ENCODE measurements around the gene LRBA. TPM values are rescaled to one million over a fixed set of nuclear protein-coding genes. Genes with fewer than 3 reads are reported as not detected.
"Not testable (repeated sequence)": the region's sequence is repeated elsewhere in the genome, so short reads cannot be mapped to it uniquely, and the experiment has no call there.

The LRBA gene
- polyA plus RNA-seq, 5 donors = 39.8 to 58.2 (median 54.4) TPM

- DNase-seq = not testable (repeated sequence)
Observed at GRCh38 chr4:150507656-150508055, 507.4 kb downstream of the LRBA start.

GRCh38 chr4:150501983-150502382, 513.1 kb downstream of the LRBA start:
- DNase-seq = no peak

- DNase-seq = peak in 1 of 2 donors; percentile 7
Observed at GRCh38 chr4:150501009-150501727, 513.9 kb downstream of the LRBA start.

GRCh38 chr4:150497612-150498011, 517.5 kb downstream of the LRBA start:
- no peak for DNase-seq

GRCh38 chr4:150495550-150495949, 519.5 kb downstream of the LRBA start:
- DNase-seq = no peak

- DNase-seq = no peak
Observed at GRCh38 chr4:150493851-150494250, 521.2 kb downstream of the LRBA start.

- no peak for DNase-seq
Observed at GRCh38 chr4:150491132-150492049, 523.7 kb downstream of the LRBA start.

- DNase-seq = no peak
Observed at GRCh38 chr4:150482581-150482980, 532.5 kb downstream of the LRBA start.

GRCh38 chr4:150479657-150480056, 535.4 kb downstream of the LRBA start:
- no peak for DNase-seq

GRCh38 chr4:150477869-150478268, 537.2 kb downstream of the LRBA start:
- DNase-seq = no peak

GRCh38 chr4:150476776-150477175, 538.3 kb downstream of the LRBA start:
- DNase-seq = no peak

GRCh38 chr4:150475763-150476162, 539.3 kb downstream of the LRBA start:
- DNase-seq = no peak

- DNase-seq = no peak
Observed at GRCh38 chr4:150464523-150464922, 550.6 kb downstream of the LRBA start.

GRCh38 chr4:150462743-150463142, 552.3 kb downstream of the LRBA start:
- no peak for DNase-seq

- no peak for DNase-seq
Observed at GRCh38 chr4:150461957-150462356, 553.1 kb downstream of the LRBA start.

- no peak for DNase-seq
Observed at GRCh38 chr4:150457802-150458201, 557.3 kb downstream of the LRBA start.

- DNase-seq = no peak
Observed at GRCh38 chr4:150451883-150452282, 563.2 kb downstream of the LRBA start.

- DNase-seq = no peak
Observed at GRCh38 chr4:150447356-150447755, 567.7 kb downstream of the LRBA start.

- DNase-seq = no peak
Observed at GRCh38 chr4:150439451-150439933, 575.6 kb downstream of the LRBA start.

GRCh38 chr4:150436598-150437370, 578.3 kb downstream of the LRBA start:
- no peak for DNase-seq

GRCh38 chr4:150431221-150431620, 583.9 kb downstream of the LRBA start:
- DNase-seq = no peak

- no peak for DNase-seq
Observed at GRCh38 chr4:150425161-150425560, 589.9 kb downstream of the LRBA start.
